Natural killer cell (primary cell): Measurements from ENCODE around the gene AMELY. TPM values are rescaled to one million over a fixed set of nuclear protein-coding genes. Genes with fewer than 3 reads are reported as not detected.

Source experiments
- ATAC-seq, 3 donors: fragments of 150-1000 bp in 2 of 3; fragments of 200-7000 bp in 1 of 3; cut with Tn5 transposase; 1 replicate in 1 of 3; 2 replicates in 2 of 3; pipeline ENCODE4 v1.10.0; 2021; ENCODE audit warnings: mild to moderate bottlenecking in 2 of 3, moderate library complexity in 2 of 3
- DNase-seq, 2 donors: peaks; one replicate each; pipeline versions ENCODE4 v3.0.0 to v3.0.0-alpha.2; 2013 to 2021; ENCODE audit warnings: mixed read lengths in 1 of 2
- H3K27ac ChIP-seq: one replicate; pipeline ENCODE4 v1.5.1; 2013; ENCODE audit warnings: mild to moderate bottlenecking, low read length
- H3K27me3 ChIP-seq: one replicate; pipeline ENCODE4 v1.6.1; 2013; ENCODE audit warnings: low read length; ENCODE audit not compliant: control insufficient read depth, insufficient read depth
- H3K36me3 ChIP-seq: one replicate; pipeline ENCODE4 v1.6.1; 2013; ENCODE audit warnings: low read length; ENCODE audit not compliant: control insufficient read depth, insufficient read depth
- H3K4me1 ChIP-seq: one replicate; pipeline ENCODE4 v1.6.1; 2013; ENCODE audit warnings: low read length; ENCODE audit not compliant: control insufficient read depth, insufficient read depth
- H3K4me3 ChIP-seq: one replicate; pipeline ENCODE4 v1.5.1; 2013; ENCODE audit warnings: low read length
- H3K9me3 ChIP-seq: one replicate; pipeline ENCODE4 v1.6.1; 2013; ENCODE audit warnings: low read length; ENCODE audit not compliant: control insufficient read depth, insufficient read depth
- H3K27ac Mint-ChIP-seq, 2 donors: one replicate each; pipeline ENCODE4 v1.8.0; 2022; ENCODE audit warnings: mild to moderate bottlenecking in 2 of 2, mixed read lengths in 2 of 2, moderate library complexity in 1 of 2
- H3K27me3 Mint-ChIP-seq, 2 donors: one replicate each; pipeline ENCODE4 v1.8.0; 2022; ENCODE audit warnings: low read depth in 2 of 2, mixed read lengths in 2 of 2
- H3K36me3 Mint-ChIP-seq: one replicate; pipeline ENCODE4 v1.8.0; 2022; ENCODE audit warnings: mixed read lengths
- H3K4me1 Mint-ChIP-seq, 2 donors: one replicate each; pipeline ENCODE4 v1.8.0; 2022; ENCODE audit warnings: mixed read lengths in 2 of 2
- H3K4me3 Mint-ChIP-seq: one replicate; pipeline ENCODE4 v1.8.0; 2022; ENCODE audit warnings: mild to moderate bottlenecking, moderate library complexity, mixed read lengths
- H3K9me3 Mint-ChIP-seq, 2 donors: one replicate each; pipeline ENCODE4 v1.8.0; 2022; ENCODE audit warnings: mixed read lengths in 2 of 2
- CTCF ChIP-seq: fragments of 200-600 bp; IDR thresholded peaks from one replicate; pipeline ENCODE4 v1.8.0; 2022; ENCODE audit warnings: antibody characterized with exemption
- WGBS: methylation state at CpG from one replicate; pipeline ENCODE4 v1.1.7; 2013; ENCODE audit warnings: missing lambda C conversion rate; ENCODE audit not compliant: insufficient coverage; 5-methylcytosine and 5-hydroxymethylcytosine counted together
- intact Hi-C: fragments of 100-400 bp; cut with micrococcal nuclease; formaldehyde crosslinking; loops from one replicate; pipeline ENCODE4 v1.14.2; 2022
- total RNA-seq, 4 donors: library from RNA; stranded (reverse); fragments of 120-200 nt in 1 of 4; gene quantifications; one replicate each; pipeline versions ENCODE4 v1.2.3 to v1.2.4, GENCODE V29; 2013 to 2022

AMELY gene
- total RNA-seq, 3 donors from 2014 or later (not counting 1 experiment from before 2014, with no cell fraction given): not detected

GRCh38 chrY:6921061-6921460, 9.5 kb upstream of the AMELY start:
- no peaks in the 10 kb centered on the region for H3K27me3 Mint-ChIP-seq
- H3K27ac ChIP-seq: no peak overlapping the region
- H3K9me3 ChIP-seq: no peaks in the 10 kb centered on the region
- H3K4me1 ChIP-seq: no peaks in the 10 kb centered on the region
- H3K27ac Mint-ChIP-seq: no peak overlapping the region
- no peak for ATAC-seq
- intact Hi-C loops: no loop called here
- no peaks in the 10 kb centered on the region for H3K9me3 Mint-ChIP-seq
- H3K4me3 Mint-ChIP-seq: no peak overlapping the region
- H3K36me3 ChIP-seq: no peaks in the 10 kb centered on the region
- H3K4me1 Mint-ChIP-seq: no peaks in the 10 kb centered on the region
- H3K36me3 Mint-ChIP-seq: no peaks in the 10 kb centered on the region
- H3K4me3 ChIP-seq: no peak overlapping the region
- no peaks in the 10 kb centered on the region for H3K27me3 ChIP-seq
- 61% methylated on average over 2 of the region's 2 CpGs for WGBS
- no peak for DNase-seq
- TF ChIP-seq CTCF: no peak

GRCh38 chrY:6913362-6913761, 1.8 kb upstream of the AMELY start:
- Mint-ChIP-seq H3K27me3 (peaks cover 0 to 16% of the 10 kb centered on the region in 2 donors), H3K9me3 (no peaks in the 10 kb centered on the region), H3K4me3 (no peak overlapping the region), H3K4me1 (peaks cover 0 to 12% of the 10 kb centered on the region in 2 donors), H3K36me3 (no peaks in the 10 kb centered on the region), H3K27ac (no peak overlapping the region)
- intact Hi-C loops: no loop called here
- no peak for TF ChIP-seq CTCF
- Histone ChIP-seq H3K27me3 (no peaks in the 10 kb centered on the region), H3K36me3 (no peaks in the 10 kb centered on the region), H3K4me3 (no peak overlapping the region), H3K27ac (no peak overlapping the region), H3K4me1 (no peaks in the 10 kb centered on the region), H3K9me3 (no peaks in the 10 kb centered on the region)
- DNase-seq (no peak), ATAC-seq (no peak)

GRCh38 chrY:6910372-6911252, 940 bp downstream of the AMELY start, which contains the start of gene TBL1Y:
TBL1Y (plus strand) TSS chrY:6910697; CDS start chrY:7025085, 114,388 bp downstream.
- Histone ChIP-seq H3K9me3 (no peaks in the 10 kb centered on the region), H3K4me1 (no peaks in the 10 kb centered on the region), H3K27me3 (no peaks in the 10 kb centered on the region), H3K36me3 (no peaks in the 10 kb centered on the region), H3K27ac (no peak within 1 kb of the TSS), H3K4me3 (no peak within 1 kb of the TSS)
- Mint-ChIP-seq H3K9me3 (no peaks in the 10 kb centered on the region), H3K4me1 (peaks cover 0 to 12% of the 10 kb centered on the region in 2 donors), H3K27me3 (peaks cover 0 to 16% of the 10 kb centered on the region in 2 donors), H3K36me3 (no peaks in the 10 kb centered on the region), H3K4me3 (no peak within 1 kb of the TSS), H3K27ac (no peak within 1 kb of the TSS)
- no peak for DNase-seq
- WGBS: 2% methylated on average over 89 of the region's 91 CpGs
- TF ChIP-seq CTCF: no peak
- ATAC-seq: no peak
- intact Hi-C loops: no loop called here
